Stomach (tissue), 9 donors: Measurements from ENCODE around the gene SGCA. TPM values are rescaled to one million over a fixed set of nuclear protein-coding genes. Genes with fewer than 3 reads are reported as not detected.

Experiments
- DNase-seq, 2 donors: peaks; one replicate each; pipeline versions ENCODE4 v3.0.0 to v3.0.0-alpha.2; 2013 to 2019
- H3K27ac ChIP-seq, 5 donors: fragments of 200-600 bp in 4 of 5; sonication (generic) in 4 of 5; one replicate each; pipeline ENCODE4 v1.5.1; 2013 to 2019; ENCODE audit warnings: mild to moderate bottlenecking in 1 of 5, moderate library complexity in 1 of 5
- H3K27me3 ChIP-seq, 3 donors: fragments of 200-600 bp; sonication (generic); one replicate each; pipeline ENCODE4 v1.5.1; 2017 to 2019; ENCODE audit warnings: mixed run types in 1 of 3
- H3K36me3 ChIP-seq, 4 donors: fragments of 200-600 bp; sonication (generic); 1 replicate in 3 of 4; 2 replicates in 1 of 4; pipeline ENCODE4 v1.5.1; 2016 to 2019
- H3K4me1 ChIP-seq, 4 donors: fragments of 200-600 bp; sonication (generic); one replicate each; pipeline ENCODE4 v1.5.1; 2016 to 2019
- H3K4me3 ChIP-seq, 4 donors: fragments of 200-600 bp; sonication (generic) in 3 of 4; one replicate each; pipeline ENCODE4 v1.5.1; 2016 to 2019; ENCODE audit warnings: mild to moderate bottlenecking in 1 of 4
- H3K9me3 ChIP-seq, 4 donors: fragments of 200-600 bp; sonication (generic); one replicate each; pipeline ENCODE4 v1.5.1; 2016 to 2019
- EP300 ChIP-seq: sonication (generic); formaldehyde crosslinking; IDR thresholded peaks from one replicate; pipeline ENCODE4 v1.6.1; 2017; ENCODE audit warnings: antibody characterized with exemption
- POLR2A ChIP-seq, 4 donors: fragments of 450-650 bp; IDR thresholded peaks; one replicate each; pipeline ENCODE4 v1.6.1; 2016; ENCODE audit warnings: antibody characterized with exemption in 4 of 4, control low read depth in 2 of 4, mild to moderate bottlenecking in 1 of 4, moderate library complexity in 1 of 4
- POLR2AphosphoS5 ChIP-seq, 3 donors: sonication (generic); formaldehyde crosslinking; IDR thresholded peaks; one replicate each; pipeline ENCODE4 v1.6.1; 2016; ENCODE audit warnings: antibody characterized with exemption in 3 of 3
- WGBS, 5 donors: extraction: QIAGEN DNeasy Blood & Tissue Kit in 3 of 5; methylation state at CpG; one replicate each; pipeline versions ENCODE4 v1.1.5 to v1.1.7; 2013 to 2018; 5-methylcytosine and 5-hydroxymethylcytosine counted together
- intact Hi-C: fragments of 100-400 bp; cut with DNase I; formaldehyde crosslinking; loops from one replicate; pipeline ENCODE4 v1.15.1; 2023; ENCODE audit warnings: low total_unique reads
- polyA plus RNA-seq, 3 donors: library from polyadenylated mRNA; stranded (reverse); fragments of 200-250 nt; gene quantifications; one replicate each; pipeline ENCODE4 v1.2.3, GENCODE V29; 2013
- total RNA-seq, 5 donors: library from RNA; depleted of rRNA; stranded (reverse); fragments of >200 nt; gene quantifications; one replicate each; pipeline versions ENCODE4 v1.1.0 to v1.2.3, GENCODE V29; 2014 to 2016
- TF ChIP-seq, protein P1 (sequence below), 7 experiments: fragments of 450-650 bp in 4 of 7; fragments of 200-600 bp in 3 of 7; sonication (generic) in 3 of 7; IDR thresholded peaks; one replicate each; pipeline ENCODE4 v1.5.1; 2016 to 2019; ENCODE audit warnings: antibody characterized with exemption in 7 of 7, control low read depth in 2 of 7, mild to moderate bottlenecking in 1 of 7
- donor health status: healthy with polysubstance abuse.
- donor health status: Bipolar disorder and iron deficiency.
- donor health status: healthy.

Gene SGCA
- total and polyA plus RNA-seq, 8 donors: 5.4 to 89.3 (median 15.1) TPM

DNA sequence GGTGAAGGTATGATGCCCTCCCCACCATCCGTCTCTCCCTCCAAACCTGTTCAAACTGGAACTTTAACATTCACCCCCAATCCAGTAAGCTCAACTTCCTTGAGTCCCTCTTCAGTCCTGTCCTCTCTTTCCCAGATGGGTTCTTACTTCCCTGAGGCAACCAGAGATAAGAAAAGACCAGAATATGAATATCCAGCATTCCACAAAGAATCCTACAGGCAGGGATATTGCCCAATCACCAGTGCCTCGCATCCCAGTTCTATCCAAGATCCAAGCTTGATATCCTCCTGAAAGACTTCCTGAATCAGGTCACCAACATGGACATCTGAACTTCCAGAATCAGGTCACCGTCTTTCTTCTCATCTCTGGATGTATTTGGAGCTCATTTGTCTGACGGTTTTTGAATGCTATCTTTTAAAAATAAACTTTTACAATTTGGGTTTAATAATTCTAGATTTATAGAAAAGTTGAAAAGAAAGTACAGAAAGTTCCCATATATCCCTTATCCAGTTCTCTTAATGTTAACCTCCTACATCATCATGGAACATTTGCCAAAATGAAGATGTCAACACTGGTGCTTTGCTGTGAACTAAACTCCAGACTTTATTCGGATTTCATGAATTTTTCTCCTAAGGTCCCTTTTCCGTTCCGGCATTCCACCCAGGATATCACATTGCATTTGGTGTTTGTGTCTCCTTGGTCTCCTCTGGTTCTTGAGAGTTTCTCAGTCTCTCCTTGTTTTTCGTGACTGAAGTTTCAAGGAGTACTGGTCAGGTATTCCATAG is 49.4 kb downstream of the SGCA start:
- H3K36me3 ChIP-seq: no peaks in the 10 kb centered on the region
- DNase-seq: peak in 1 of 2 donors; percentile 49
- WGBS, 5 donors: 66 to 84% (median 75%) methylated on average over 8 of the region's 8 CpGs
- no peak overlapping the region for H3K4me3 ChIP-seq
- peak overlapping the region in 4 of 5 donors; percentile 32 to 93 (median 46) for H3K27ac ChIP-seq
- no peaks in the 10 kb centered on the region for H3K9me3 ChIP-seq
- TF ChIP-seq POLR2A (IDR thresholded peaks at IDR 0.05) (no peak), POLR2AphosphoS5 (IDR thresholded peaks at IDR 0.05) (no peak), EP300 (no peak)
- TF ChIP-seq, protein P1, sequence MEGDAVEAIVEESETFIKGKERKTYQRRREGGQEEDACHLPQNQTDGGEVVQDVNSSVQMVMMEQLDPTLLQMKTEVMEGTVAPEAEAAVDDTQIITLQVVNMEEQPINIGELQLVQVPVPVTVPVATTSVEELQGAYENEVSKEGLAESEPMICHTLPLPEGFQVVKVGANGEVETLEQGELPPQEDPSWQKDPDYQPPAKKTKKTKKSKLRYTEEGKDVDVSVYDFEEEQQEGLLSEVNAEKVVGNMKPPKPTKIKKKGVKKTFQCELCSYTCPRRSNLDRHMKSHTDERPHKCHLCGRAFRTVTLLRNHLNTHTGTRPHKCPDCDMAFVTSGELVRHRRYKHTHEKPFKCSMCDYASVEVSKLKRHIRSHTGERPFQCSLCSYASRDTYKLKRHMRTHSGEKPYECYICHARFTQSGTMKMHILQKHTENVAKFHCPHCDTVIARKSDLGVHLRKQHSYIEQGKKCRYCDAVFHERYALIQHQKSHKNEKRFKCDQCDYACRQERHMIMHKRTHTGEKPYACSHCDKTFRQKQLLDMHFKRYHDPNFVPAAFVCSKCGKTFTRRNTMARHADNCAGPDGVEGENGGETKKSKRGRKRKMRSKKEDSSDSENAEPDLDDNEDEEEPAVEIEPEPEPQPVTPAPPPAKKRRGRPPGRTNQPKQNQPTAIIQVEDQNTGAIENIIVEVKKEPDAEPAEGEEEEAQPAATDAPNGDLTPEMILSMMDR (IDR thresholded peaks at IDR 0.05): no peak
- peaks cover 13 to 67% (median 38%) of the 10 kb centered on the region in 4 donors for H3K4me1 ChIP-seq
- peaks cover 0 to 10% (median 4%) of the 10 kb centered on the region in 3 donors for H3K27me3 ChIP-seq
- intact Hi-C loops: no loop called here

DNA sequence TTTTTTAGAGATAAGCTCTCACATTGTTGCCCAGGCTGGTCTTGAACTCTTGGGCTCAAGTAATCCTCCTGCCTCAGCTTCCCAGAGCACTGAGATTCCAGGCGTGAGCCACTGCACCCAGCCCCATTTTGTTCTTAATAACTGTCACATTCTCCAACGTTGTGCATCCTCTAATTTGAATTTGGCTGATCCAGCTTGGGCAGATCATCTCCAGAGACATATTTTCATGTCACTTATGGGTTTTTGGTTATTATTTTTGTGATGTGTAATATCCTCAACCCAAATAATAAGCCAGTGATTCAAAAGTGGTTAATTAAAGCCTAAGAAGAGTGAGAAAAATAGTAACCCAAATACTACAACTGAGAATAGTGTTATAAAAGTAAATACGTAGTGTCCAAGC is 51.8 kb downstream of the SGCA start:
- no peaks in the 10 kb centered on the region for H3K27me3 ChIP-seq
- H3K4me3 ChIP-seq: no peak overlapping the region
- no peaks in the 10 kb centered on the region for H3K9me3 ChIP-seq
- WGBS, 5 donors: 22 to 59% (median 42%) methylated on average over 3 of the region's 3 CpGs
- peaks cover 0 to 68% (median 28%) of the 10 kb centered on the region in 4 donors for H3K4me1 ChIP-seq
- no peak for DNase-seq
- H3K27ac ChIP-seq: peak overlapping the region in 4 of 5 donors; percentile 35 to 93 (median 74)
- TF ChIP-seq POLR2AphosphoS5 (IDR thresholded peaks at IDR 0.05) (no peak), POLR2A (IDR thresholded peaks at IDR 0.05) (no peak), EP300 (no peak)
- TF ChIP-seq, protein P1 (IDR thresholded peaks at IDR 0.05): no peak
- intact Hi-C loops: no loop called here
- no peaks in the 10 kb centered on the region for H3K36me3 ChIP-seq

DNA sequence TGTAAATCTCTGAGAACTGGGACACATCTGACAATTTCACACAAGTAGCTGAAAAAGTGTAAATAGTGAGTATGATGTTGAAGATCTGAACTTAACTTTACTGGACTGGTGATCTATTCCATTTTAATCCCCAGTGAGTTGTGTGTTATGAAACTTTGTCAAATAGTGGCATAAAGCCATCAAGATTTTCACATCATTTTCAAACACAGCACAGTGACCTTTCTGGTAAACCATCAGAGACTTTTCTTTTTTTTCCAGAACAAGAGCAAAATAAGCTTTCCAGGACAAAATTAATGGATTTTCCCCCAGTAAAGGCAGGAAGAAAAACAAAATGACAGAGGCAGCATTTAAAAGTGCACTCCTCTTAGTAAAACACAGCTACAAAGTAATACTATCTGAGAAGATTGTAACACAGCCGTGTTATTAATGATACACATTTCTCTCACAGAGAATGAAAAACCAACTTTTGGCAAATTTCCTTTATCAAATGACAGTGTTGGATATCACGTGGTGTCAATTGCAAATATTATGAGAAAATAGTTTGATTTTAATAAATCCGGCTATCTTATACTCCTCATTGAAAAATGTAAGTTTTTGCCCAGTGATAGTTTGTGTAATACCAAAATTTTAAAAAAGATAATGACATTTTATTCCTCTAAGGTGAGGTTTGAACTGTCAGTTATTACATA is 52.4 kb downstream of the SGCA start:
- 50 to 73% (median 62%) methylated on average over 3 of the region's 3 CpGs for WGBS, 5 donors

More for the DNA sequence above, 52.4 kb downstream of the SGCA start:
- Histone ChIP-seq H3K27ac (peak overlapping the region in 4 of 5 donors; percentile 38 to 93 (median 74)), H3K36me3 (no peaks in the 10 kb centered on the region), H3K4me3 (no peak overlapping the region), H3K4me1 (peaks cover 0 to 68% (median 29%) of the 10 kb centered on the region in 4 donors), H3K27me3 (no peaks in the 10 kb centered on the region), H3K9me3 (no peaks in the 10 kb centered on the region)
- DNase-seq: peak in 1 of 2 donors; percentile 56
- TF ChIP-seq POLR2AphosphoS5 (IDR thresholded peaks at IDR 0.05): peak in 2 of 3 donors; percentile 29 to 55
- no peak for TF ChIP-seq EP300
- TF ChIP-seq POLR2A (IDR thresholded peaks at IDR 0.05): no peak
- TF ChIP-seq, protein P1 (IDR thresholded peaks at IDR 0.05): no peak
- intact Hi-C loops: no loop called here
